Urinary bladder (tissue), 4 donors: ENCODE results near the gene INTS15. TPM values are rescaled to one million over a fixed set of nuclear protein-coding genes. Genes with fewer than 3 reads are reported as not detected.

ENCODE experiments used
- DNase-seq: peaks from one replicate; pipeline ENCODE4 v3.0.0-alpha.2; 2015; ENCODE audit errors: extremely low spot score
- H3K27ac ChIP-seq: one replicate; pipeline ENCODE4 v1.5.1; 2013; ENCODE audit warnings: low read depth, mild to moderate bottlenecking, moderate library complexity
- H3K36me3 ChIP-seq: one replicate; pipeline ENCODE4 v1.6.1; 2013; ENCODE audit warnings: mild to moderate bottlenecking, moderate library complexity; ENCODE audit not compliant: insufficient read depth
- H3K4me1 ChIP-seq: one replicate; pipeline ENCODE4 v1.6.1; 2013; ENCODE audit warnings: mild to moderate bottlenecking, moderate library complexity; ENCODE audit not compliant: insufficient read depth
- H3K4me3 ChIP-seq: one replicate; pipeline ENCODE4 v1.5.1; 2013; ENCODE audit warnings: low read depth, low read length
- WGBS: extraction: QIAGEN DNeasy Blood & Tissue Kit; methylation state at CpG from one replicate; pipeline ENCODE4 v1.1.7; 2013; 5-methylcytosine and 5-hydroxymethylcytosine counted together
- polyA plus RNA-seq: library from polyadenylated mRNA; stranded (reverse); fragments of 200-250 nt; gene quantifications from one replicate; pipeline ENCODE4 v1.2.3, GENCODE V29; 2013
- total RNA-seq: library from RNA; depleted of rRNA; stranded (reverse); fragments of >200 nt; gene quantifications from one replicate; pipeline ENCODE4 v1.2.3, GENCODE V29; 2014
- donor health status: healthy with polysubstance abuse.
- donor health status: healthy.

Gene INTS15
- total and polyA plus RNA-seq, 2 donors: 11.6 to 24.6 TPM

DNA sequence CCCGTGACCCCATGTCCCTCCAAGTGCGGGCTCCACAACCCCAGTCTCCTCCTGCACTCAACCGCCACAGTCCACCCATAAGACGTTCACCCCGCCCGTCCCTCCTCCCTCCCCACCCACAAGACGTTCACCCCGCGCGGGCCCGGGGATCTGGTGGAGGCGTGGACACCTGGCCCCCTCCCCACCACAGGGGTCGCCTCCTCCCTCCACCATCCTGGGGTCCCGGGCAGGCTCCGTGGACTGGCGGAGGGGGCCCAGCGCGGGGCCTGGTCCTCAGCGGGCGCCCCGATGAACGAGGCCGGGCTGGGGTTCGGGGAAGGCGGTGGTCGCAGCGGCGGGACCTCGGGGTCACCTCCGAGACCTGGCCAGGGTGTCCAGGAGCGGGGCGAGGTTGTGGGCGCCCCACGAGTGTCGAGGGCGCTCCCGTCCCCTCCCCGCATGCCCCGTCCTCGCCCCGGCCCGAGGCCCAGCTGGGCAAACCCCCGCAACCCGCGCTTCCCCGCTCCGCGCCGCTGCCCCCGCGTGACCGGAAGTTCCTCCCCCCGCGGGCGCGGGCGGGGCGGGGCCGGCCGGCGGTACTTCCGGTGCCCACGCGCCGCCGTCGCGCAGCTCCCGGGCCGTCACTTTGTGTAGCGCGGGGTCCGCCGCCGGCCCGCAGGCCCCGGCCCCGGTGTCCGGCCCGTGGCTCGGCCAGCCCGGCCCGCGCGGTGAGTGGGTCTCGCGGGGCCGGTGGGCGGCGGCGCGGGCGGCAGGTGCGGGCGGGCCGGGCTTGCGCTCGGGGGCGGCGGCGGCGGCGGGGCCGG is 47.1 kb downstream of the INTS15 start, which contains the start of gene ZNF316:
ZNF316 (plus strand) TSS at position 578 of the 803 bp plus-strand sequence. CDS start 5,092 bp downstream, outside the sequence.
- Histone ChIP-seq H3K27ac (peak within 1 kb of the TSS; percentile 80), H3K4me1 (no peaks in the 10 kb centered on the region), H3K4me3 (peak within 1 kb of the TSS; percentile 99), H3K36me3 (no peaks in the 10 kb centered on the region)
- under 1% methylated on average over 104 of the region's 104 CpGs for WGBS
- no peak for DNase-seq

DNA sequence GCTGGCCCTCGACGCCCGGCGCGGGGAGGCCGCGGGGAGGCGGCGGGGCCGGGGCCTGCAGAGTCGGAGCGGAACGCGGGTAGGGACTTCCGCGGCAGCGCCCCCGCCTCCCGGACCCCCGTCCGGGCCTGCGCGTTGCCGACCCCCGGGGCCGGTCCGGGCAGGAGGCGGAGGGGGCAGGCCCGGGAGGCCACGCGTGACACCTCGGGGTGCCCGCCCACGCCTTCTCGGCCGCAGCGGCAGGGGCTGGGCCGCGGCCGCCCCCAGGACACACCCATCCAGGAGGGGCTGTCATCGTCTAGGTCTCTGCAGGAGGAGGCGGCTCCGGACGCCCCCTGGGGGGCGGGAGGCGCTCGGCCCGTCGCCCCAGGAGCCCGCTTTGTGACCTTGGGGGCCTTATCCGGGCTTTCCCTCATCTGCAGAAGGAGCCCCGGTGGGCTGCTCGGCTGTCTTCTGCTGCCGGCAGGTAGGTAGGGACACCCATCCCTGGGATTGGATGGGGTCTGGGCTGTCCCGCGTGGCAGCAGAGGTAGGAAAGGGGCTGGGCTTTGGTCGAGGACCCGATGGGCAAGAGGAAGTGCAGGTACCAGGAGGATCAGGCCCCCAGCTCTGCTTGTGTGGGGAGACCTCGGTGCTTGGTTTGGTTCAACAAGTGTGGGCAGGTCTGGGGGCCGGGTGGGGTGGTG is 47.9 kb downstream of the INTS15 start:
- H3K27ac ChIP-seq: no peak overlapping the region
- no peak for DNase-seq
- peak overlapping the region; percentile 99 for H3K4me3 ChIP-seq
- H3K36me3 ChIP-seq: no peaks in the 10 kb centered on the region
- no peaks in the 10 kb centered on the region for H3K4me1 ChIP-seq
- WGBS: 1% methylated on average over 60 of the region's 60 CpGs

DNA sequence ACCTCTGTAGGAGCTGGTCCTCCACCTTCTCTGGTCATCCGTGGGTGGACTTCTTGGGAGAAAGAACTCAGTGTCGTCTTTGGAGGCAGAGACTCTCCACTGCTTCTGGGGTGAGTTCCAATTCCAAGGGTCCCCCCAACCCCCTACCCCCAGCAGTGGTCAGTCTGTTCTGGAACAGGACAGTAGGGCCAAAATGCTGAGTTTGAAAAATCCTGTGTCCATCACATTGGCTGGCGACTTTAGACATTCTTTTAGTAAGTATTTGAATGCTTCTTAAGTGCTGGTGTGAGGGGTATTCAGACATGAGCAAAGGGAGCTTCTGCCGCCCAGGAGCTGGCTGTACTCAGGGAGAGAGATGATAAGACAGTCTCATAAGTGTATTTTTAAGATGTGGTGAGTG is 49.2 kb downstream of the INTS15 start:
- Histone ChIP-seq H3K4me3 (no peak overlapping the region), H3K27ac (no peak overlapping the region), H3K4me1 (no peaks in the 10 kb centered on the region), H3K36me3 (peaks cover 3% of the 10 kb centered on the region)
- DNase-seq: no peak
- WGBS: 74% methylated on average over 4 of the region's 4 CpGs

DNA sequence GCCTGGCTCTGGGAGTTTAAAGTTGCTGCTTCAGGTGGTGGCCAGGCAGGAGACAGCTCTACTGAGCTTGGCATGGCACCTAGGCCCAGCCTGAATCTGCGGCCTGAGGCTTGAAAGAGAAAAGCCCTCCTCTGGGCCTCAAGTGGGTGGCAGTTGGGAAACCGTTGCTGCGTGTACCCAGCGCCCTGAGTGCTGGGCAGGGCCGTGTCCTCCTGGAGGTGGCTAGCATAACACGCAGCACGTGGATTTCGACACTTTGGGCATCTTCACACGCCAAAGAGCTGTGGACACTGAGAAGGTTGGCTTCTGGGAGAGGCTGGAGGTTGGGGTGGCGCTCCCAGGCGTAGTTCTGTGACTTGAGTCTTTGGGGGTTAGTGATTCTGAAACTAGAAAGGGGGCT is 49.8 kb downstream of the INTS15 start:
- 93% methylated on average over 11 of the region's 11 CpGs for WGBS

DNA sequence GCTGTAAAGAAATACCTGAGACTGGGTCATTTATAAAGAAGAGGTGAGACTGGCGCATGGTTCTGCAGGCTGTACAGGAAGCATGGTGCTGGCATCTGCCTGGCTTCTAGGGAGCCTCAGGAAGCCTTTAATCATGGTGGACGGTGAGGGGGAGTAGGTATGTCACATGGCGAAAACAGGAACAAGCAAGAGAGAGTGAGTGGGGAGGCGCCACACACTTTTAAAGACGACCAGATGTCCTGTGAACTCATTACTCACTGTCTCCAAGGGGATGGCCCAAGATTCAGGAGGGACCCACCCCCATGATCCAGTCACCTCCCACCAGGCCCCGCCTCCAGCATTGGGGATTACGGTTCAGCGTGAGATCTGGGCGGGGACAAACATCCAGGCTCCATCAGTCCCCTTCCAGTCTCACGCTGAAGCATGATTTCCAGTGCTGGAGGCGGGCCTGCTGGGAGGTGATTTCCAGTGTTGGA is 50.5 kb downstream of the INTS15 start:
- no peak overlapping the region for H3K27ac ChIP-seq
- 59% methylated on average over 11 of the region's 11 CpGs for WGBS
- DNase-seq: no peak

More for the DNA sequence above, 49.8 kb downstream of the INTS15 start:
- no peaks in the 10 kb centered on the region for H3K4me1 ChIP-seq
- no peak overlapping the region for H3K27ac ChIP-seq
- no peak for DNase-seq
- H3K4me3 ChIP-seq: no peak overlapping the region
- peaks cover 4% of the 10 kb centered on the region for H3K36me3 ChIP-seq

DNA sequence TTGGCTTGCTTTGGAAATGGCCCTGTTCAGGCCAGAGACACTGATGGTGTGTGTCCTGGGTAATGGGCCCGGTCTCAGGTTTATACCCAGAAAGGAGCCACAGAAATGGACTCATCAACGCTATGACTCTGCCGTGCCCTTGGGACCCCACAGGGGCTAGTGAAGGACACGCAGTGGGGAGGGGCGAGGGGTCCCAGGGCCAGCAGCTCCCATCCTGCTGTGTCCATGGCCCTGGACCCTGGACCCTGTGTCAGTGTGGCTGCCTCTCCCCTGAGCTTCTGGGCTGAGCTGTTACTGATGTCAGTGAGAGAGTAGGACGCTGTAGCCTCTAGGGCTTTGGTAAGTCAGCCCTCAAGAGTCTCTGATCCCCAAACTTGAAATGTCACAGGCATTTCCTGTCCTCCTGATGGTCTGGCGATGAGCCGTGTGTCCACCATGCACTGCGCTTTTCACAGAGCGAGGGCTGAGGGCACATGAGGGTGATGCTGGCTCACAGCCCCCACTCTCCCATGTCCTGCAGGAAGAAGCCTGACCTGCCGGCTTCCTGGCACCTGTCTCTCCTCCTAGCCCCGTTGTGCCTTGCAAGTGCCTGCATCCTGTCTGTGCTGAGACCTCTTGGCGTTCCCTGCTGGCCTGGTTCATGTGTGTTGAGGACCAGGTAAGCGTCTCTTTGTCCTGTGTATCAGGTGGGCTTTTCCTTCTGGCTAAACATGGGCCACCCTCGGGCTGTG is 51.6 kb downstream of the INTS15 start:
- WGBS: 91% methylated on average over 15 of the region's 15 CpGs
- Histone ChIP-seq H3K4me1 (no peaks in the 10 kb centered on the region), H3K4me3 (no peak overlapping the region), H3K36me3 (peaks cover 9% of the 10 kb centered on the region), H3K27ac (no peak overlapping the region)
- no peak for DNase-seq

More for the DNA sequence above, 50.5 kb downstream of the INTS15 start:
- H3K4me1 ChIP-seq: no peaks in the 10 kb centered on the region
- no peak overlapping the region for H3K4me3 ChIP-seq
- peaks cover 9% of the 10 kb centered on the region for H3K36me3 ChIP-seq

DNA sequence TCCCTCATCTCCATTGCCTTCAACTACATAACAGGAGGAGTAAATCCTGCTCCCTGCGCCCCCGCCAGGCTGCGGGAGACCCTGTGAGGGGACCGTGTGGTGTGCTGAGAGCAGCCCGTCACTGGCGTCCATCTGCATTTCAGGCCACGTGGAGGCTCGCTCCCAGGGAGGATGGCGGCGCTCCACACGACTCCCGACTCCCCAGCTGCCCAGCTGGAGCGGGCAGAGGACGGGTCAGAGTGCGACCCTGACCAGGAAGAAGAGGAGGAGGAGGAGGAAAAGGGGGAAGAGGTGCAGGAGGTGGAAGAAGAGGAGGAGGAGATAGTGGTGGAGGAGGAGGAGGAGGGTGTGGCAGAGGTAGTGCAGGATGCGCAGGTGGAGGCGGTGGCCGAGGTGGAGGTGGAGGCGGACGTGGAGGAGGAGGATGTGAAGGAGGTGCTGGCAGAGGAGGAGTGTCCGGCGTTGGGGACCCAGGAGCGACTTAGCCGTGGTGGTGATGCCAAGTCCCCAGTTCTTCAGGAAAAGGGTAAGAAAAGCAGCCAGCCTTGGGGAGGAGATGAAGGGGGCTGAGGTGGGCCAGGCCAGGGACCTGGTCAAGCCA is 52.5 kb downstream of the INTS15 start:
- peaks cover 9% of the 10 kb centered on the region for H3K36me3 ChIP-seq
- H3K4me3 ChIP-seq: no peak overlapping the region
- no peak overlapping the region for H3K27ac ChIP-seq
- 92% methylated on average over 24 of the region's 24 CpGs for WGBS
- no peak for DNase-seq
- H3K4me1 ChIP-seq: no peaks in the 10 kb centered on the region

DNA sequence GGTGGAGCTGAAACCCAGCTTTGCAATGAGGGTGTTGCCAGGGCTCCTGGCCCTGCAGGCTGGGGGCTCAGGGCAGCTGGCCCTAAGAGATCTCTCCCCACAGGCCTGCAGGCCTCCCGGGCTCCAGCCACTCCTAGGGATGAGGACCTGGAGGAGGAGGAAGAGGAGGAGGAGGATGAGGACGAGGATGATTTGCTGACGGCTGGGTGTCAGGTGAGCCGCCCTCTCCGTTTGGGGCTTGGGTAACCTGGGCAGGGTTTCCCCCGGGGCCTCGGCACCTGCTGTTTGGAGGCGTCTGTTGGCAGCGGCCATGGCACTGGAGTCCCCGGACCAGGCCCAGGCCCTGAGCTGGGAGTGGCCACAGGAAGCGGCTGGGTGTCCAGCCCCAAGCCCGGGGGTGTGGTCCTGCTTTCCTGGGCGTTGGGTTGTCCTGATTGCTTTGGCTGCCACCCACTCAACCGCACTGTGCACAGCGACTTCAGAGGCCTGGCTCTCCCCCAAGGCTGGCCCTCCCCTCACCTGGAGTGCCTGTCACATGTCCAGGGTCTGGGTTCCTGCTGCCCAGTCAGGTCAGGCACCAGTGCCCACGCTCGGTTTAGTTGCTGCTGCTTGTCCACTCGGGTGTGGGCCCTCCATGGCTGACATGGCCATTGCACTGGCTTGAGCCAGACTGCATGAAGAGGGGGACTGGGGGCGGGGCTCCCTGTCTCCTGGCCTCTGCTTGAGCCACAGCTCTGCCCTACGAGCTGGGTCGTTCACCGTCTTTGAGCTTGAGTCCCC is 53.2 kb downstream of the INTS15 start:
- 89% methylated on average over 22 of the region's 22 CpGs for WGBS
- H3K4me3 ChIP-seq: no peak overlapping the region
- no peak for DNase-seq
- H3K27ac ChIP-seq: no peak overlapping the region
- H3K36me3 ChIP-seq: peaks cover 9% of the 10 kb centered on the region
- H3K4me1 ChIP-seq: no peaks in the 10 kb centered on the region

DNA sequence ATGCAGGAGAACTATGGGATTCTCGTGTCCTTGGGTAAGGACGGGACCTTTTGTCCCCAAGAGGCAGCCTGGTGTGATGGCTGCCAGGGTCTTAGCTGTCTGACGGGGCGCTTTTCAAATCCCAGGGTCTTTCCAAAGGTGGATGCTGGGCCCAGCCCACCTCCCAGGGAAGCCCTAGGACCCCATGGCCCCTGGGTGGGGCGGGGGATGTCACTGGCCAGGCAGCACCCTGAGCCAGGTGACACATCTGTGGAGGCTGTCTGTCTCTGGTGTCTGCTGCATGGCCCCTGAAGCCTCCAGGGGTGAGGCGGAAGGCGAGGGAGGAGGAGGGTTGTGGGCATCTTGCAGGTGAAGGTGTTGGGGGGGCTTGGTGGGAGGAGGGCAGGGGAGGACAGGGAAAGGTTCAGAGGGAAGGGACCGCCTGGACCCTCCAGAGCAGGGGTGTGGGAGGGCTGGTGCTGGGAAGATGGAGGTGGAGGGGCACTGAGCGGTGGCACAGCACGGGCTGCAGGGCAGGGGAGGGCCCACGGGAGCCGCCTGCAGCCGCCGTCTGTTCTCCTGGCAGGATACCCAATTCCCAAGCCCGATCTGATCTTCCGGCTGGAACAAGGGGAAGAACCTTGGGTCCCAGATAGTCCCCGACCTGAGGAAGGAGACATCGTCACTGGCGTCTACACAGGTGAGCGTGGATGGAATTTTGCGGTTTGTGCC is 54.2 kb downstream of the INTS15 start:
- DNase-seq: no peak
- peaks cover 9% of the 10 kb centered on the region for H3K36me3 ChIP-seq
- no peak overlapping the region for H3K27ac ChIP-seq
- H3K4me1 ChIP-seq: no peaks in the 10 kb centered on the region
- H3K4me3 ChIP-seq: no peak overlapping the region
- WGBS: 95% methylated on average over 21 of the region's 21 CpGs

DNA sequence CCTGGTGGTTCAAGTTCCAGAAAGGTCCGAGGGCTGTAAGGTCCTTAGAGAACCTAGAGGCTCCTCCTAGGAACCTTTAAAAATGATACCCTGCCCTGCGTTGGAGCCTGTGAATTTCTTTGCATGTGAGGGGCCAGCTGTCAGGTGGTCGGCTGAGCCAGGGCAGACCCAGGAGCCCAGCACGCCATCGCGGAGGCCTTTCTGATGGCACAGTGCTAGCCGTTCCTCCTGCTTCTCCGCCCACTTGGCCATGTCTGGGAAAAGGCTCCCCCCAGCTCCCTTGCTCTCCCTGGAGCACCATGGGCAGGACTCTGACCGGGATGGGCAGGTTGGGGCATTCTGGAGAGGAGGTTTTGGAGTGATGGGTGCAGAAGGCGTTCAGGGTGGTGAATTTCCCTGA is 54.9 kb downstream of the INTS15 start:
- 93% methylated on average over 10 of the region's 10 CpGs for WGBS
- peaks cover 9% of the 10 kb centered on the region for H3K36me3 ChIP-seq
- DNase-seq: no peak
- H3K4me1 ChIP-seq: no peaks in the 10 kb centered on the region
- no peak overlapping the region for H3K27ac ChIP-seq
- H3K4me3 ChIP-seq: no peak overlapping the region

DNA sequence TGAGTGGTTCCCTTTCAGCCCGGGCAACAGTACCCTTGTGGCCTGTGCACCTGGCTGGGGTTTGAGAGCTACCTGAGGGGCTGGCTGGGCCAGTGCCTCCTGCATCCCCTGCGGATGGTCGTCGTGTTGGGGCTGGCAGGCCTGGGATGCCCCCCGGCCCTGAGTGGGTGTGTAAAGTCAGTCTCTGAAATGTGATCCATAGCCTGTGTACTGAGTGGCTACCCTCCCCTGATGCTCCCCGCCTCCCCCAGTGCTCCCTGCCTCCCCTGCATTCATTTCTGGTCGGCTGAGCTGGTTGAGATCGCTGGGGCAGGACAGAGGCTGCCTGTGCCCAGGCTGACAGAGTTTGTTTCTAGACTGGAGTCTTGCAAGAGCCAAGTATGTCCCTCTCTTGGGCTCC is 56.6 kb downstream of the INTS15 start:
- WGBS: 77% methylated on average over 8 of the region's 8 CpGs
- H3K4me3 ChIP-seq: no peak overlapping the region
- DNase-seq: no peak
- H3K36me3 ChIP-seq: peaks cover 9% of the 10 kb centered on the region
- H3K27ac ChIP-seq: no peak overlapping the region
- H3K4me1 ChIP-seq: no peaks in the 10 kb centered on the region

DNA sequence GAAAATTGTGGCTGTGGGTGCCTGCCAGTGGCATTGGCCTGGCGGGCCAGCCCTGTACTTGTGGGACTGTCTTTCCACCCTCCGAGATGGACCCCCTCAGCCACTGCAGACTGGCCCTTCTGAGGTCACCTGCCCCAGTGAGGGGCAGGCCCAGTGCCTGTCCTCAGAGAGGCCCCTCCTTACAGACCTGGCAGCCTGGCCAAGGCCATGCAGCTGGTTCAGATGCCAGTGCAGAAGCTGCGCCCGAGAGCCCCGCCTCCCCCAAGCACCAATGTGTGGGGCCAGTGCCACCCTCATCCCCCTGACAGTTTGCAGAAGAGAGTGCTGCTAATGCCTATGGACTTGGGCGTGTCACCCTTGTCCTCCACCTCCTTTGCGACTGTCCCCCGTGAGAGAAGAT is 57.3 kb downstream of the INTS15 start:
- Histone ChIP-seq H3K36me3 (peaks cover 9% of the 10 kb centered on the region), H3K4me1 (no peaks in the 10 kb centered on the region), H3K4me3 (no peak overlapping the region), H3K27ac (no peak overlapping the region)
- 79% methylated on average over 8 of the region's 8 CpGs for WGBS
- no peak for DNase-seq
